AG08396 (cell line): ENCODE data around the gene USP17L13.
"Not testable (repeated sequence)": the region's sequence is repeated elsewhere in the genome, so short reads cannot be mapped to it uniquely, and the experiment has no call there.

Experiments used
- DNase-seq: peaks from one replicate; pipeline ENCODE4 v3.0.0; 2012; ENCODE audit warnings: low spot score, mixed read lengths

USP17L13 gene, protein sequence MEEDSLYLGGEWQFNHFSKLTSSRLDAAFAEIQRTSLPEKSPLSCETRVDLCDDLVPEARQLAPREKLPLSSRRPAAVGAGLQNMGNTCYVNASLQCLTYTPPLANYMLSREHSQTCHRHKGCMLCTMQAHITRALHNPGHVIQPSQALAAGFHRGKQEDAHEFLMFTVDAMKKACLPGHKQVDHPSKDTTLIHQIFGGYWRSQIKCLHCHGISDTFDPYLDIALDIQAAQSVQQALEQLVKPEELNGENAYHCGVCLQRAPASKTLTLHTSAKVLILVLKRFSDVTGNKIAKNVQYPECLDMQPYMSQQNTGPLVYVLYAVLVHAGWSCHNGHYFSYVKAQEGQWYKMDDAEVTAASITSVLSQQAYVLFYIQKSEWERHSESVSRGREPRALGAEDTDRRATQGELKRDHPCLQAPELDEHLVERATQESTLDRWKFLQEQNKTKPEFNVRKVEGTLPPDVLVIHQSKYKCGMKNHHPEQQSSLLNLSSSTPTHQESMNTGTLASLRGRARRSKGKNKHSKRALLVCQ

DNA sequence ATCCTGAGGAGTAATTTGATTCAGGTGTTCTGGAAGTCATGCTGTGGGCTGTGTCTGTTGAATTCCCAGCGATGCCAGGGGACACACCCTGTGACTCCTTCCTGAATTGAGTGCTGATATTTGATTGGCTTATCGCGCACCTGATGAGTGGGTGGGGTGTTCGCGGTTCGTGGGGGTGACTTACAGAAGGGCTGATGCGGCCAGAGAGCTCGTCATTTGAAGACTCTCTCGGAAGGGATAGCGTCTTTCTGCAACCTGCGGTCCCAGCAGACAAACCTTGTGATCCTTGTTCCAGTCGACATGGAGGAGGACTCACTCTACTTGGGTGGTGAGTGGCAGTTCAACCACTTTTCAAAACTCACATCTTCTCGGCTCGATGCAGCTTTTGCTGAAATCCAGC lies at the start of gene USP17L13:
TSS of gene USP17L13 (plus strand) at position 301 of the 400 bp plus-strand sequence. CDS start at position 301, 0 bp downstream.
- DNase-seq = not testable (repeated sequence)

DNA sequence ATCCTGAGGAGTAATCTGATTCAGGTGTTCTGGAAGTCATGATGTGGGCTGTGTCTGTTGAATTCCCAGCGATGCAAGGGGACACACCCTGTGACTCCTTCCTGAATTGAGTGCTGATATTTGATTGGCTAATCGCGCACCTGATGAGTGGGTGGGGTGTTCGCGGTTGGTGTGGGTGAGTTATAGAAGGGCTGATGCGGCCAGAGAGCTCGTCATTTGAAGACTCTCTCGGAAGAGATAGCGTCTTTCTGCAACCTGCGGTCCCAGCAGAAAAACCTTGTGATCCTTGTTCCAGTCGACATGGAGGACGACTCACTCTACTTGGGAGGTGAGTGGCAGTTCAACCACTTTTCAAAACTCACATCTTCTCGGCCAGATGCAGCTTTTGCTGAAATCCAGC lies 14.3 kb upstream of the USP17L13 start, which contains the start of gene USP17L10:
TSS of gene USP17L10 (plus strand) at position 301 of the 400 bp plus-strand sequence. CDS start at position 301, 0 bp downstream.
- not testable (repeated sequence) for DNase-seq

DNA sequence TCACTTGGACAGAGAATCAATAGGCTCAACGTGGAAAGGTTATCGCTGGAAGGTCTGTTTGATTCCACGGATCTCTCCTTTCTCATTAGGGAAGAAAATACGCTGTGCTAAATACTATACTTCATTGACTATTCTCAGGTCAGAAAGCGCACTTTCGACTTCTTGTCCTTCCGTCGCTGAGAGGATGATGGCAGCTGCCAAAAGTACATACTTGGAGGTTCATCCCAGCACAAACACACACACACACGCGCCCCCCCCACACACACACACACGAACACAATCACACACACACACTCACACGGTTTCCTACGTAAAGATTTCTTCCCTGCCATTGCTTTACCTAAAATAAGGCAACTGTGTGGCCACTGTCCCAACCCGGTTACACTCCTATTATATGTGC lies 10.0 kb upstream of the USP17L13 start:
- DNase-seq = not testable (repeated sequence)

DNA sequence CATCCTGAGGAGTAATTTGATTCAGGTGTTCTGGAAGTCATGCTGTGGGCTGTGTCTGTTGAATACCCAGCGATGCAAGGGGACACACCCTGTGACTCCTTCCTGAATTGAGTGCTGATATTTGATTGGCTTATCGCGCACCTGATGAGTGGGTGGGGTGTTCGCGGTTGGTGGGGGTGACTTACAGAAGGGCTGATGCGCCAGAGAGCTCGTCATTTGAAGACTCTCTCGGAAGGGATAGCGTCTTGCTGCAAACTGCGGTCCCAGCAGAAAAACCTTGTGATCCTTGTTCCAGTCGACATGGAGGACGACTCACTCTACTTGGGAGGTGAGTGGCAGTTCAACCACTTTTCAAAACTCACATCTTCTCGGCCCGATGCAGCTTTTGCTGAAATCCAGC lies 9.6 kb upstream of the USP17L13 start, which contains the start of gene USP17L11:
TSS of gene USP17L11 (plus strand) at position 301 of the 400 bp plus-strand sequence. CDS start at position 301, 0 bp downstream.
- DNase-seq = not testable (repeated sequence)

DNA sequence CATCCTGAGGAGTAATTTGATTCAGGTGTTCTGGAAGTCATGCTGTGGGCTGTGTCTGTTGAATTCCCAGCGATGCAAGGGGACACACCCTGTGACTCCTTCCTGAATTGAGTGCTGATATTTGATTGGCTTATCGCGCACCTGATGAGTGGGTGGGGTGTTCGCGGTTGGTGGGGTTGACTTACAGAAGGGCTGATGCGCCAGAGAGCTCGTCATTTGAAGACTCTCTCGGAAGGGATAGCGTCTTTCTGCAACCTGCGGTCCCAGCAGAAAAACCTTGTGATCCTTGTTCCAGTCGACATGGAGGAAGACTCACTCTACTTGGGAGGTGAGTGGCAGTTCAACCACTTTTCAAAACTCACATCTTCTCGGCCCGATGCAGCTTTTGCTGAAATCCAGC lies 4.8 kb upstream of the USP17L13 start, which contains the start of gene USP17L12:
TSS of gene USP17L12 (plus strand) at position 301 of the 400 bp plus-strand sequence. CDS start at position 301, 0 bp downstream.
- not testable (repeated sequence) for DNase-seq

DNA sequence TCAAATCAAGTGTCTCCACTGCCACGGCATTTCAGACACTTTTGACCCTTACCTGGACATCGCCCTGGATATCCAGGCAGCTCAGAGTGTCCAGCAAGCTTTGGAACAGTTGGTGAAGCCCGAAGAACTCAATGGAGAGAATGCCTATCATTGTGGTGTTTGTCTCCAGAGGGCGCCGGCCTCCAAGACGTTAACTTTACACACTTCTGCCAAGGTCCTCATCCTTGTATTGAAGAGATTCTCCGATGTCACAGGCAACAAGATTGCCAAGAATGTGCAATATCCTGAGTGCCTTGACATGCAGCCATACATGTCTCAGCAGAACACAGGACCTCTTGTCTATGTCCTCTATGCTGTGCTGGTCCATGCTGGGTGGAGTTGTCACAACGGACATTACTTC lies 5.6 kb downstream of the USP17L13 start:
- DNase-seq = not testable (repeated sequence)

DNA sequence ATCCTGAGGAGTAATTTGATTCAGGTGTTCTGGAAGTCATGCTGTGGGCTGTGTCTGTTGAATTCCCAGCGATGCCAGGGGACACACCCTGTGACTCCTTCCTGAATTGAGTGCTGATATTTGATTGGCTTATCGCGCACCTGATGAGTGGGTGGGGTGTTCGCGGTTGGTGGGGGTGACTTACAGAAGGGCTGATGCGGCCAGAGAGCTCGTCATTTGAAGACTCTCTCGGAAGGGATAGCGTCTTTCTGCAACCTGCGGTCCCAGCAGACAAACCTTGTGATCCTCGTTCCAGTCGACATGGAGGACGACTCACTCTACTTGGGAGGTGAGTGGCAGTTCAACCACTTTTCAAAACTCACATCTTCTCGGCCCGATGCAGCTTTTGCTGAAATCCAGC lies 9.4 kb downstream of the USP17L13 start, which contains the start of gene USP17L15:
TSS of gene USP17L15 (plus strand) at position 301 of the 400 bp plus-strand sequence. CDS start at position 301, 0 bp downstream.
- DNase-seq = not testable (repeated sequence)

DNA sequence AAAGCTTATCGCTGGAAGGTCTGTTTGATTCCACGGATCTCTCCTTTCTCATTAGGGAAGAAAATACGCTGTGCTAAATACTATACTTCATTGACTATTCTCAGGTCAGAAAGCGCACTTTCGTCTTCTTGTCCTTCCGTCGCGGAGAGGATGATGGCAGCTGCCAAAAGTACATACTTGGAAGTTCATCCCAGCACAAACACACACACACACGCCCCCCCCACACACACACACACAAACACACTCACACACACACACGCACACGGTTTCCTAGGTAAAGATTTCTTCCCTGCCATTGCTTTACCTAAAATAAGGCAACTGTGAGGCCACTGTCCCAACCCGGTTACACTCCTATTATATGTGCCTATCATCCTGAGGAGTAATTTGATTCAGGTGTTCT lies 13.8 kb downstream of the USP17L13 start:
- not testable (repeated sequence) for DNase-seq

DNA sequence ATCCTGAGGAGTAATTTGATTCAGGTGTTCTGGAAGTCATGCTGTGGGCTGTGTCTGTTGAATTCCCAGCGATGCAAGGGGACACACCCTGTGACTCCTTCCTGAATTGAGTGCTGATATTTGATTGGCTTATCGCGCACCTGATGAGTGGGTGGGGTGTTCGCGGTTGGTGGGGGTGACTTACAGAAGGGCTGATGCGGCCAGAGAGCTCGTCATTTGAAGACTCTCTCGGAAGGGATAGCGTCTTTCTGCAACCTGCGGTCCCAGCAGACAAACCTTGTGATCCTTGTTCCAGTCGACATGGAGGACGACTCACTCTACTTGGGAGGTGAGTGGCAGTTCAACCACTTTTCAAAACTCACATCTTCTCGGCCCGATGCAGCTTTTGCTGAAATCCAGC lies 18.9 kb downstream of the USP17L13 start, which contains the start of gene USP17L17:
TSS of gene USP17L17 (plus strand) at position 301 of the 400 bp plus-strand sequence. CDS start at position 301, 0 bp downstream.
- not testable (repeated sequence) for DNase-seq

DNA sequence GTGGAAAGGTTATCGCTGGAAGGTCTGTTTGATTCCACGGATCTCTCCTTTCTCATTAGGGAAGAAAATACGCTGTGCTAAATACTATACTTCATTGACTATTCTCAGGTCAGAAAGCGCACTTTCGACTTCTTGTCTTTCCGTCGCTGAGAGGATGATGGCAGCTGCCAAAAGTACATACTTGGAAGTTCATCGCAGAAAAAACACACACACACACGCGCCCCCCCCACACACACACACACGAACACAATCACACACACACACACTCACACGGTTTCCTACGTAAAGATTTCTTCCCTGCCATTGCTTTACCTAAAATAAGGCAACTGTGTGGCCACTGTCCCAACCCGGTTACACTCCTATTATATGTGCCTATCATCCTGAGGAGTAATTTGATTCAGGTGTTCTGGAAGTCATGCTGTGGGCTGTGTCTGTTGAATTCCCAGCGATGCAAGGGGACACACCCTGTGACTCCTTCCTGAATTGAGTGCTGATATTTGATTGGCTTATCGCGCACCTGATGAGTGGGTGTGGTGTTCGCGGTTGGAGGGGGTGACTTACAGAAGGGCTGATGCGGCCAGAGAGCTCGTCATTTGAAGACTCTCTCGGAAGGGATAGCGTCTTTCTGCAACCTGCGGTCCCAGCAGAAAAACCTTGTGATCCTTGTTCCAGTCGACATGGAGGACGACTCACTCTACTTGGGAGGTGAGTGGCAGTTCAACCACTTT lies 23.4 kb downstream of the USP17L13 start, which contains the start of gene USP17L18:
TSS of gene USP17L18 (plus strand) at position 678 of the 728 bp plus-strand sequence. CDS start at position 678, 0 bp downstream.
- DNase-seq = not testable (repeated sequence)

DNA sequence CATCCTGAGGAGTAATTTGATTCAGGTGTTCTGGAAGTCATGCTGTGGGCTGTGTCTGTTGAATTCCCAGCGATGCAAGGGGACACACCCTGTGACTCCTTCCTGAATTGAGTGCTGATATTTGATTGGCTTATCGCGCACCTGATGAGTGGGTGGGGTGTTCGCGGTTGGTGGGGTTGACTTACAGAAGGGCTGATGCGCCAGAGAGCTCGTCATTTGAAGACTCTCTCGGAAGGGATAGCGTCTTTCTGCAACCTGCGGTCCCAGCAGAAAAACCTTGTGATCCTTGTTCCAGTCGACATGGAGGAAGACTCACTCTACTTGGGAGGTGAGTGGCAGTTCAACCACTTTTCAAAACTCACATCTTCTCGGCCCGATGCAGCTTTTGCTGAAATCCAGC lies 28.4 kb downstream of the USP17L13 start, which contains the start of gene USP17L19:
TSS of gene USP17L19 (plus strand) at position 301 of the 400 bp plus-strand sequence. CDS start at position 301, 0 bp downstream.
- DNase-seq = not testable (repeated sequence)

DNA sequence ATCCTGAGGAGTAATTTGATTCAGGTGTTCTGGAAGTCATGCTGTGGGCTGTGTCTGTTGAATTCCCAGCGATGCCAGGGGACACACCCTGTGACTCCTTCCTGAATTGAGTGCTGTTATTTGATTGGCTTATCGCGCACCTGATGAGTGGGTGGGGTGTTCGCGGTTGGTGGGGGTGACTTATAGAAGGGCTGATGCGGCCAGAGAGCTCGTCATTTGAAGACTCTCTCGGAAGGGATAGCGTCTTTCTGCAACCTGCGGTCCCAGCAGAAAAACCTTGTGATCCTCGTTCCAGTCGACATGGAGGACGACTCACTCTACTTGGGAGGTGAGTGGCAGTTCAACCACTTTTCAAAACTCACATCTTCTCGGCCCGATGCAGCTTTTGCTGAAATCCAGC lies 33.1 kb downstream of the USP17L13 start, which contains the start of gene USP17L20:
TSS of gene USP17L20 (plus strand) at position 301 of the 400 bp plus-strand sequence. CDS start at position 301, 0 bp downstream.
- not testable (repeated sequence) for DNase-seq

DNA sequence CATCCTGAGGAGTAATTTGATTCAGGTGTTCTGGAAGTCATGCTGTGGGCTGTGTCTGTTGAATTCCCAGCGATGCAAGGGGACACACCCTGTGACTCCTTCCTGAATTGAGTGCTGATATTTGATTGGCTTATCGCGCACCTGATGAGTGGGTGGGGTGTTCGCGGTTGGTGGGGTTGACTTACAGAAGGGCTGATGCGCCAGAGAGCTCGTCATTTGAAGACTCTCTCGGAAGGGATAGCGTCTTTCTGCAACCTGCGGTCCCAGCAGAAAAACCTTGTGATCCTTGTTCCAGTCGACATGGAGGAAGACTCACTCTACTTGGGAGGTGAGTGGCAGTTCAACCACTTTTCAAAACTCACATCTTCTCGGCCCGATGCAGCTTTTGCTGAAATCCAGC lies 37.9 kb downstream of the USP17L13 start, which contains the start of gene USP17L21:
TSS of gene USP17L21 (plus strand) at position 301 of the 400 bp plus-strand sequence. CDS start at position 301, 0 bp downstream.
- not testable (repeated sequence) for DNase-seq

DNA sequence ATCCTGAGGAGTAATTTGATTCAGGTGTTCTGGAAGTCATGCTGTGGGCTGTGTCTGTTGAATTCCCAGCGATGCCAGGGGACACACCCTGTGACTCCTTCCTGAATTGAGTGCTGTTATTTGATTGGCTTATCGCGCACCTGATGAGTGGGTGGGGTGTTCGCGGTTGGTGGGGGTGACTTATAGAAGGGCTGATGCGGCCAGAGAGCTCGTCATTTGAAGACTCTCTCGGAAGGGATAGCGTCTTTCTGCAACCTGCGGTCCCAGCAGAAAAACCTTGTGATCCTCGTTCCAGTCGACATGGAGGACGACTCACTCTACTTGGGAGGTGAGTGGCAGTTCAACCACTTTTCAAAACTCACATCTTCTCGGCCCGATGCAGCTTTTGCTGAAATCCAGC lies 42.6 kb downstream of the USP17L13 start, which contains the start of gene USP17L22:
TSS of gene USP17L22 (plus strand) at position 301 of the 400 bp plus-strand sequence. CDS start at position 301, 0 bp downstream.
- not testable (repeated sequence) for DNase-seq

DNA sequence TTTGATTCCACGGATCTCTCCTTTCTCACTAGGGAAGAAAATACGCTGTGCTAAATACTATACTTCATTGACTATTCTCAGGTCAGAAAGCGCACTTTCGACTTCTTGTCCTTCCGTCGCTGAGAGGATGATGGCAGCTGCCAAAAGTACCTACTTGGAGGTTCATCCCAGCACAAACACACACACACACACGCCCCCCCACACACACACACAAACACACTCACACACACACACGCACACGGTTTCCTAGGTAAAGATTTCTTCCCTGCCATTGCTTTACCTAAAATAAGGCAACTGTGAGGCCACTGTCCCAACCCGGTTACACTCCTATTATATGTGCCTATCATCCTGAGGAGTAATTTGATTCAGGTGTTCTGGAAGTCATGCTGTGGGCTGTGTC lies 47.0 kb downstream of the USP17L13 start:
- not testable (repeated sequence) for DNase-seq
